GM12892 (cell line): ENCODE data around the gene MALAT1.

Experiments used
- POLR2A ChIP-seq: IDR thresholded peaks from 2 replicates; pipeline ENCODE4 v1.6.1; 2011; ENCODE audit warnings: low read depth, low read length, control low read depth
- TAF1 ChIP-seq: IDR thresholded peaks from 2 replicates; pipeline ENCODE4 v1.6.1; 2011; ENCODE audit warnings: low read depth, mild to moderate bottlenecking, control low read depth, low read length, borderline replicate concordance

DNA sequence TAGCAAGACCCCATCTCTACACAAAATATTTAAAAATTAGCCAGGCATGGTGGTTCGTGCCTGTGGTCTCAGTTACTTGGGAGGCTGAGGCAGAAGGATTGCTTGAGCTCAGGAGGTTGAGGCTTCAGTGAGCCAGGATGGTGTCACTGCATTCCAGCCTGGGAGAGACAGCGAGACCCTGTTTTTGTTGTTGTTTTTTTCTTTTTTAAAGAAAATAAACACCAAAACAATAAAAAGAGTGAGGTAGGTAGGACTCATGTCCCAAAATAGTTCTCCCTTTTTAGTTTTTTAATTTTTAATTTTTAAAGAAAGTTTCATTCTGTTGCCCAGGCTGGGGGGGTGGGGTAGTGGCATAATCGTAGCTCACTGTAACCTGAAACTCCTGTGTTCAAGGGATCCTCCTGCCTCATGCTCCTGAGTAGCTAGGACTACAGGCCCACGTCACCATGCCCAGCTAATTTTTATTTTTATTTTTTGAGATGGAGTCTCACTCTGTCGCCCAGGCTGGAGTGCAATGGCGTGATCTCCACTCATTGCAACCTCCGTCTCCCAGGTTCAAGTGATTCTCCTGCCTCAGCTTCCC, 25.5 kb upstream of the MALAT1 start:
- no peak for TF ChIP-seq POLR2A
- TF ChIP-seq TAF1: no peak
